GM19372 (cell line): ENCODE results near the gene OPA3.
"Not testable (repeated sequence)": the region's sequence is repeated elsewhere in the genome, so short reads cannot be mapped to it uniquely, and the experiment has no call there.

Experiments
- ATAC-seq: cut with Tn5 transposase; IDR thresholded peaks from one replicate; pipeline ENCODE4 v1.9.1; 2021; ENCODE audit warnings: mild to moderate bottlenecking, low read depth, moderate library complexity; ENCODE audit not compliant: unreplicated experiment

Gene OPA3

GRCh38 chr19:45584332-45585157, at the start of gene OPA3:
Gene OPA3, minus strand, starts transcription at chr19:45584802. Its CDS starts 38 bp downstream, at chr19:45584764.
- peak; percentile 84 for ATAC-seq

- ATAC-seq, result no peak
These were observed 48.0 kb upstream of the OPA3 start for GRCh38 chr19:45632468-45633196.

- ATAC-seq, result no peak
These were observed 45.9 kb upstream of the OPA3 start for GRCh38 chr19:45630463-45630862.

DNA sequence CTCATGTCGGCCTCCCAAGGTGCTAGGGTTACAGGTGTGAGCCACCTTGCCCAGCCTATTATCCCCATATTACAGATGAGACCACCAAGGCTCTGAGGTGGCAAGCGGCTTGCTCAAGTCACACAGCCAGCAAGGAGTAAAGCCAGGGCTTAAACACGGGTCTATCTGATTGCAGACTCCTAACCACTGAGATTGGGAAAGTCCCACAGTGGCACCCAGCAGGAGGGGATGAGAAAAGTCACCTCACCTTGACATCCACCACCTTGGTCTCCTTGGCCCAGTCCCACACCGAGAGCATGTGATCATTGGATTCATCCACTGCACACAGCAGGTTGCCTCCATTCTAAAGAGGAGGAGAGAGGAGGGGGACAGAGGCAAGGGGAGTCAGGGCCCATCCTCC, 45.1 kb upstream of the OPA3 start:
- ATAC-seq, result no peak

- not testable (repeated sequence) for ATAC-seq
These were observed 43.6 kb upstream of the OPA3 start for GRCh38 chr19:45628219-45628618.

DNA sequence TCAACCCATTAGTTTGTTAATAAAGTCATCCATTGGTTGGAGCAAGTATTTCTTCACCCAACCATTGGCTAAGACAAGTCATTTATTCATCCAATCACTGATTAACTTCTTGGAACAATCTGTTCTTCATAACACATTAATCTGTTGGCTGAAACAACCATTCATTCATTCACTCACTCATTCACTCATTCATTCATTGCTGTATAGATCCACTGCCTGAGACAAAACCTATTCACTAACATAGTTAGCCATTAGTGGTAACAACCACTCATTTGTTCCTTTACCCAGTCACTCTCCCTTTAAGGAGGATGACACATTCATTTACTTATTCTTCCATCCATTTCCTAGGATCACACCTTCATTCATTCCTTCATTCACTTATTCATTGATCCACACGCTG, 39.4 kb upstream of the OPA3 start:
- no peak for ATAC-seq

- no peak for ATAC-seq
These were observed 37.4 kb upstream of the OPA3 start for GRCh38 chr19:45621976-45622503.

- ATAC-seq, result no peak
These were observed 36.8 kb upstream of the OPA3 start for GRCh38 chr19:45621389-45621788.

- no peak for ATAC-seq
These were observed 32.1 kb upstream of the OPA3 start for GRCh38 chr19:45616704-45617017.

- ATAC-seq, result no peak
These were observed 31.4 kb upstream of the OPA3 start for GRCh38 chr19:45615795-45616703.

DNA sequence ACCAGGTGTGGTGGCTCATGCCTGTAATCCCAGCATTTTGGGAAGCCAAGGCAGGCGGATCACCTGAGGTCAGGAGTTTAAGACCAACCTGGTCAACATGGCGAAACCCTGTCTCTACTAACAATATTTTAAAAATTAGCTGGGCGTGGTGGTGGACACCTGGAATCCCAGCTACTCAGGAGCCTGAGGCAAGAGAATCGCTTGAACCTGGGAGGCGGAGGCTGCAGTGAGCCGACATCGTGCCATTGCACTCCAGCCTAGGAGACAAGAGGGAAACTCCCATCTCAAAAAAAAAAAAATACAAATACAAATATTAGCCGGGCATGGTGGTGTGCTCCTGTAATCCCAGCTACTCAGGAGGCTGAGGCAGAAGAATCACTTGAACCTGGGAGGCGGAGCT, 30.5 kb upstream of the OPA3 start:
- ATAC-seq, result not testable (repeated sequence)

- no peak for ATAC-seq
These were observed 29.5 kb upstream of the OPA3 start for GRCh38 chr19:45613926-45614725.

DNA sequence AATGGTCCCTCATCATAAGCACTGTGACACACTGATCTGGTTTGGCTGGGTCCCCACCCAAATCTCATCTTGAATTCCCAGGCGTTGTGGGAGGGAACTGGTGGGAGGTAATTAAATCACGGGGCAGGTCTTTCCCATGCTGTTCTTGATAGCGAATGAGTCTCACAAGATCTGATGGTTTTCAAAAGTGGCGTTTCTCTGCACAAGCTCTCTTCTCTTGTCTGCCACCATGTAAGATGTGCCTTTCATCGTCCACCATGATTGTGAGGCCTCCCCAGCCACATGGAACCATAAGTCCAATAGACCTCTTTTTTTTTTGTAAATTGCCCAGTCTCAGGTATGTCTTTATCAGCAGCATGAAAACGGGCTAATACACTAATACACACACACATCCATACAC, 24.3 kb upstream of the OPA3 start:
- ATAC-seq, result no peak

DNA sequence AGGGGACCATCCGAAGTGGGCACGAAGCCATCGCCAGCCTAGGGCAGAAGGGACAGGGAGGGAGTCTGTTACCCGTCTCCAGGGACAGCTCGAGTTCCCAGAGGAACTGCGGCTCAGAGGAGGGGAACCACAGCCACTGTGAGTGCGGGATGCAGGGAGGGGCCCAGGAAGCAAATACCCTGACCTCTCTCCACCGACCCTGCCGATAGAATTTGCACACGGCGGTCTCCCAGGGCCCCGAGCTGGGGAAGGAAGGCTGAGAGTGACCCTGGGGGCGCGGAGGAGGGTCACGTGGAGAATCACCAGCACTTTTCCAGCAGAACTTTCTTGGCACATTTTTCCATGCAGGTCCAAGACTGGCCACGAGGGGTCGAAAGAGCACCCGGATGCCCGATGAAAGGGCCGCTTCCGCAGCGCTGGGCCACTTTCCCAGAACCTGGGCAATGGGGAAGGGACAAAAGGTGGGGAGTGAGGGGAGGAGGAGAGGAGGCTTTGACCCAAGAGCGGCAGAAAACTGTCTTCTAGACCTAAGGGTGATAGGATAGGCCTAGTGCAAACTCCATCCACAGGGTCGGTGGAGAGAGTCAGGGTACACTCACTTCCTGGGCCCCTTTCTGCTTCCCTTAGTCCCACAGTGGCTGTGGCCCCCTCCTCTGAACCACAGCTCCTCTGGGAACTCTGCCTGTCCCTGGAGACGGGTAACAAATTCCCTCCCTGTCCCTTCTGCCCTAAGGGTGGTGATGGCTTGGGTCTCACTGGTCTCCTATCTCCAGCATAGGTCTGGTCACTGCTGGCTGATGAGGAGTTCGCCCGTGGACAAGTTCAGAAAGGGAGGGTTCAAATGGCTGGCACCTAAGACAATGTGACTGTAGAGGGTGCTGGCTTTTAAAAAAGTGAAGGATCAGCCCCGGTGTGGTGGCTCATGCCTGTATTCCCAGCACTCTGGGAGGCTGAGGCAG, 22.7 kb upstream of the OPA3 start:
- ATAC-seq, result no peak

DNA sequence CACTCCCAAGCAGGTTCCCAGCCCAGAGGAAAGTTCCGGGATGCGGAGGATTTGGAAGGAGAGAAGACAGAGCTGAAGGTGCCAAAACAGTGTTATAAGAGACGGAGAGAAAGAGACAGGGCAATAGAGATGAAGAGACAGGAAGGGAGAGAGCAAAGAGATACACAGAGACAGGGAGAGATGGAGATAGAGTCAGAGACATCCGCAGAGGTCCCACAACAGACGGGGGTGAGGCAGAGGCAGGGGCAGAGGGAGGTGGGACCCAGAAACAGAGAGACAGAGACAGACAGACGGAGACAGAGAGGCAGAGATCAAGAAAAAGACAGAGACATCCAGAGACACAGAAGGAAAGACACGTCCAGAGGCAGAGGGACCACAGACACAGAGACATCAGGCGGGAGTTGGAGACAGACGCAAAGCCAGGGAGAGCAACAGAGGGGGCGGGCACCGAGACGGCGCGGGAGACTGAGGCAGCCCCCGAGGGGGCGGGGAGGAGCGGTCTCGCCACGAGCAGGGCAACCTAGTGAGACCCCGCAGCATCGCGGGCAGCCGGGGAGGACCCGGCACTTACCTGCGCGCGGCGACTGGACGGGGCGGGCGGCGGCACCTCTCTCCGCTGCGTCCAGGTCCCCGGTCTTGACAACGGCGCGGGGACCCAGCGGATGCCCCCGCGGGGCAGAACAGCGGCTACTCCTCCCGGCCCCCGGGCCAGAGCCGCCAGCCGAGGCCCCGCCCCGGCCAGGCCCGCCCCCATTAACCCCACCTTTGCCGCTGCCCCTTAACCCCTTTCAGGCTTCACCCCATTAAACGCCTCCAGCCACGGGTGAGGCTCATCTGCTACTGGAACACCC, 17.1 kb upstream of the OPA3 start, which contains the start of gene GPR4:
Gene GPR4, minus strand, starts transcription at position 689 of the 851 bp plus-strand sequence. CDS start 10,346 bp downstream, outside the sequence.
- no peak for ATAC-seq

- no peak for ATAC-seq
These were observed 16.5 kb upstream of the OPA3 start for GRCh38 chr19:45601115-45601514.

DNA sequence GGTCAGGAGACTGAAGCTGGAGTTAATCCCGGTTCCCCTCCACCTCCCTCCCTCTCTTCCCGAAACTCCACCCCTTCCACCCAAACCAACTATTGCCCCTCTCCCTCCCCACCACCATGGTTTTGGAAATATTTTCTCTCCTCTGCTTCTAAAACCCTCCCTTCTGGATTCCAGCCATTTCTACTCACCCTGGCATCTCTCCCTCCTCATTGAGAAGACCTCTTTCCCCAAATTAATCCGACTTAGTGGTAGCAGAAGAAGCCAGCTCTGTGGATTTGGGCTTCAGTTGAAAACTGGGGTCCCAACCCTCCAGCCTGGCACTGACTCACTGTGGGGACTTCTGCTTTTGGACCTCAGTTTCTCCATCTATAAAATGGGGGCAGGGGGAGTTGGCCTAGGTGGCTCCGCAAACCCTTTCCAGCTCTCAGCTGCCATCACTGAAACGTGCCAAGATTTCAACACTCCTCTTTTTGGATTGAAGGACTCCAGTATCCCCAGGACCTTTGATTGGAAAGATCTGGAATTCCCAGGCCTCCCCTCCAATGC, 15.8 kb upstream of the OPA3 start:
- ATAC-seq, result no peak
